HG03571 (cell line): Measurements from ENCODE around the gene RNF157.
A peak's percentile ranks its signal among the peaks of the same experiment; 100 is the strongest.

ENCODE experiments used
- ATAC-seq: cut with Tn5 transposase; IDR thresholded peaks from one replicate; pipeline ENCODE4 v1.9.1; 2021; ENCODE audit not compliant: unreplicated experiment

The RNF157 gene

GRCh38 chr17:76240461-76241203 lies at the start of gene RNF157:
Gene RNF157, minus strand, starts transcription at chr17:76240493. Its CDS starts 253 bp downstream, at chr17:76240240.
- ATAC-seq: peak; percentile 45

GRCh38 chr17:76281573-76282371 lies 41.5 kb upstream of the RNF157 start:
- no peak for ATAC-seq

GRCh38 chr17:76280650-76281049 lies 40.4 kb upstream of the RNF157 start:
- ATAC-seq: no peak

- ATAC-seq: no peak
Observed at GRCh38 chr17:76279742-76280287, 39.5 kb upstream of the RNF157 start.

GRCh38 chr17:76278952-76279741 lies 38.9 kb upstream of the RNF157 start:
- ATAC-seq: no peak

- no peak for ATAC-seq
Observed at GRCh38 chr17:76278268-76278908, 38.1 kb upstream of the RNF157 start.

GRCh38 chr17:76277300-76278267 lies 37.3 kb upstream of the RNF157 start:
- no peak for ATAC-seq

- no peak for ATAC-seq
Observed at GRCh38 chr17:76276461-76277299, 36.4 kb upstream of the RNF157 start.

GRCh38 chr17:76276069-76276431 lies 35.8 kb upstream of the RNF157 start:
- no peak for ATAC-seq

- no peak for ATAC-seq
Observed at GRCh38 chr17:76275382-76276068, 35.2 kb upstream of the RNF157 start.

GRCh38 chr17:76274112-76274956 lies 34.0 kb upstream of the RNF157 start:
- ATAC-seq: no peak

GRCh38 chr17:76273445-76274111 lies 33.3 kb upstream of the RNF157 start:
- ATAC-seq: no peak

GRCh38 chr17:76272541-76273444 lies 32.5 kb upstream of the RNF157 start:
- ATAC-seq: peak; percentile 9

- peak; percentile 38 for ATAC-seq
Observed at GRCh38 chr17:76271669-76272540, 31.6 kb upstream of the RNF157 start.
